ENCODE results near the gene OR7A10.

DNA sequence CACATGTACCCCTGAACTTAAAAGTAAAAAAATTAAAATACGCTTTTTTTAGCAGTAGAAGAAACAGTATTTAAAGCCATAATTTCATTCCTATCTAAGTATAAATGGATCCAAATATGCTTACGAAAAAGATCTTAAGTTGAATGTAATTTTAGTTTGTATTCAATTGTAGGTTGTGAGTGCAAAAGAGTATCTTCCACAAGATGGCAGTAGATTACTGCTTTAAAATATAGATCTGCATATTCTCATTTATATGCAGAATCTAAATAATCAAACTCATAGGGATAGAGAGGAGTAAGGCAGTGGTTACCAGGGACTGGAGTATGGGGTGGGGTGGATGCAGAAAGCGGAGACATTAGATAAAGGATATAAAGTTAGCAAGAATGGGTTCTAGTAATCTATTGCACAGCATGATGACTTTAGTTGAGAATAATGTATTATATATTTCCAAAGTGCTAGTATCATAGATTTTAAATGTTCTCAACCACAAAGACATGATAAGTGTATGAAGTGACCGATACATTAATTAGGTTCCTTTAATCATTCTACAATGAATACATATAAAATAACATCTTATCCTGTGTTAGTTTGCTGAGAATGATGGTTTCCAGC is 23.0 kb upstream of the OR7A10 start:
- TF ChIP-seq POLR2AphosphoS5 (IDR thresholded peaks at IDR 0.05; ENCODE audit: low read depth, low read length): no peak
- no peak for TF ChIP-seq POLR2A (IDR thresholded peaks at IDR 0.05; ENCODE audit: low read depth, low read length)
- TF ChIP-seq TAF1 (IDR thresholded peaks at IDR 0.05; ENCODE audit: borderline replicate concordance, low read depth, low read length): no peak
